ENCODE data around the gene CAPRIN1.

The CAPRIN1 gene

DNA sequence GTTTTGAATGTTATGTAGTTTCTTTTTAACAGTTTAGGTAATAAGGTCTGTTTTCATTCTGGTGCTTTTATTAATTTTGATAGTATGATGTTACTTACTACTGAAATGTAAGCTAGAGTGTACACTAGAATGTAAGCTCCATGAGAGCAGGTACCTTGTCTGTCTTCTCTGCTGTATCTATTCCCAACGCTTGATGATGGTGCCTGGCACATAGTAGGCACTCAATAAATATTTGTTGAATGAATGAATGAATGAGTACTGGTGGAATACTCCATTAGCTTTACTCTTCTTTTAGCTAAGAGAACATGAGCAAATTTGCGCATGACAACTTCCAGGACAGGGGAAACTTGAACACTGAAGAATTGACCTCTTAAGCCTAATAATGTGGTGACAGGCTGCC, 47.3 kb downstream of the CAPRIN1 start:
- TF ChIP-seq, protein P1, sequence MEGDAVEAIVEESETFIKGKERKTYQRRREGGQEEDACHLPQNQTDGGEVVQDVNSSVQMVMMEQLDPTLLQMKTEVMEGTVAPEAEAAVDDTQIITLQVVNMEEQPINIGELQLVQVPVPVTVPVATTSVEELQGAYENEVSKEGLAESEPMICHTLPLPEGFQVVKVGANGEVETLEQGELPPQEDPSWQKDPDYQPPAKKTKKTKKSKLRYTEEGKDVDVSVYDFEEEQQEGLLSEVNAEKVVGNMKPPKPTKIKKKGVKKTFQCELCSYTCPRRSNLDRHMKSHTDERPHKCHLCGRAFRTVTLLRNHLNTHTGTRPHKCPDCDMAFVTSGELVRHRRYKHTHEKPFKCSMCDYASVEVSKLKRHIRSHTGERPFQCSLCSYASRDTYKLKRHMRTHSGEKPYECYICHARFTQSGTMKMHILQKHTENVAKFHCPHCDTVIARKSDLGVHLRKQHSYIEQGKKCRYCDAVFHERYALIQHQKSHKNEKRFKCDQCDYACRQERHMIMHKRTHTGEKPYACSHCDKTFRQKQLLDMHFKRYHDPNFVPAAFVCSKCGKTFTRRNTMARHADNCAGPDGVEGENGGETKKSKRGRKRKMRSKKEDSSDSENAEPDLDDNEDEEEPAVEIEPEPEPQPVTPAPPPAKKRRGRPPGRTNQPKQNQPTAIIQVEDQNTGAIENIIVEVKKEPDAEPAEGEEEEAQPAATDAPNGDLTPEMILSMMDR (conservative IDR thresholded peaks at IDR 0.05; ENCODE audit: low read length): no peak
- no peak for DNase-seq (ENCODE audit: low read depth)
- no peak overlapping the region for H3K4me3 ChIP-seq (ENCODE audit: low read length)

GRCh38 chr11:34104680-34105078, 53.1 kb downstream of the CAPRIN1 start:
- H3K4me3 ChIP-seq (ENCODE audit: low read length): peak overlapping the region; percentile 92
- DNase-seq (ENCODE audit: low read depth): no peak
- TF ChIP-seq, protein P1 (conservative IDR thresholded peaks at IDR 0.05; ENCODE audit: low read length): 0 out of 2 replicates have a peak, but pooled peaks have one; percentile 1

GRCh38 chr11:34105079-34105956, 53.8 kb downstream of the CAPRIN1 start, which contains the start of gene NAT10:
TSS of gene NAT10 (plus strand) at chr11:34105629. CDS start at chr11:34108226, 2,597 bp downstream.
- DNase-seq (ENCODE audit: low read depth): peak; percentile 99
- peak within 1 kb of the TSS; percentile 92 for H3K4me3 ChIP-seq (ENCODE audit: low read length)
- TF ChIP-seq, protein P1 (conservative IDR thresholded peaks at IDR 0.05; ENCODE audit: low read length): peak; percentile 19; the same call in 1 of the 2 replicates

DNA sequence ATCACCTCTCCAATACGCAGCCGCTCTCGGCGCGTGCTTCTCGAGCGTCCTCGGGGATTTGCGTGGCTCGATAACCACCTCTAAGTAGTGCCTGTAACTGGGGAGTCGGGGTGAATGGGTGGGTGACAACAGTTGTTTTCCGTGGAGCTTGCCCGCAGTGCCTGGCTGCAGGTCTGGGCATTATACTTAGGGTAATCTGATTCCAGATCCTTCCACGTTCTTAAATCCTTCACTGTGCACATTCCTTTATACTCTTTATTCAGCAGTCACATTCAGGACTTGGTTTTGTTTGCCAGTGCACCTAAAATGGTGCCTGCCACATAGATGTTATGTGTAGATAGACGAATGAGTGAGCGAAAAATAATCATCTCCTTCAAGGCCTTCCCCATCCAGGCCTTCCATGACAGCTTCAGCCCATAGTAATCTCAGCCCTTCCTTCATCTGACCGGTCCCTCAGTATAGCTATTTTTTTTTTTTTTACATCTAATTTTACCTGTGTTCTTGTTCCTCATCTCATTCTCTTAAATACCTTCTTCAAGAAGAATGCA, 54.5 kb downstream of the CAPRIN1 start:
- H3K4me3 ChIP-seq (ENCODE audit: low read length): peak overlapping the region; percentile 92
- TF ChIP-seq, protein P1 (conservative IDR thresholded peaks at IDR 0.05; ENCODE audit: low read length): no peak
- peak; percentile 13 for DNase-seq (ENCODE audit: low read depth)

DNA sequence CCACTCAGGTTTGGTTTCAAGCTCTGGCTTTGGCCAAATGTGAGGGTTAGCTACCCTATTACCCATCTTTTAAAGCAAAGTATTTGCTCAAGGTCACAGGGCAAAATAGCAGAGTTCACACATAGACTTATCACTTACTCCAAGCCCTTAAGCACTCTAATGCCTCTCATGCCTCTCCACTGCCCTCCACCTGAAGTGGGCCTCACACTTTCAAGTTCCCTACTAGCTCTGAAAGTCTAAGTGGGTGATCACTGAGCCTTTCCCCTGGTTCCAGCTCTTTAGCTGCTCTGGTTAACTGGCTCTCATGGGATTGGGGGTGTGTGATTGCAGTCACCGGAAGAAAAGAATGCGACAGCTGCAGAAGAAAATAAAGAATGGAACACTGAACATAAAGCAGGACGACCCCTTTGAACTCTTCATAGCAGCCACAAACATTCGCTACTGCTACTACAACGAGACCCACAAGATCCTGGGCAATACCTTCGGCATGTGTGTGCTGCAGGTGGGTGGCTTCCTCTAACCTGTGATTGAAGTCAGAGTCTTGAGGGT, 60.3 kb downstream of the CAPRIN1 start:
- TF ChIP-seq, protein P1 (conservative IDR thresholded peaks at IDR 0.05; ENCODE audit: low read length): no peak
- DNase-seq (ENCODE audit: low read depth): no peak
- no peak overlapping the region for H3K4me3 ChIP-seq (ENCODE audit: low read length)

DNA sequence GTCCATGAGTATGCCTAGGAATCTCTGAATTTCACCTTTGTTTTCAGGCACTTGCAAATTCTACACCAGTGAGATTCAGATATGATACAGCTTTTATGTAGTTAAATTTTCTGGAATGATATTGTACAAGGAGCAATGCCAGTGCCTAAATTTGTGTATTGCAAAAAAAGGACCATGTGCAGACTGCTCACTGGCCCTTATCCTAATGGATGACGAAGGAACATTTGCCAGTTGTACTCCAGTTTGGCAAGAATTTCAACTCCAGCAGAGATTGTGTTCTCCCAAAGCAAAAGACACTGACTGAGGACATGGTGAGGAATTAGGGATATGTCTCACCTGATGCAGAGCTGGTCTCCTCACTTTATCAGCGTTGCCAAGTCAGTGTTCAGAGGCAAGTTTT, 62.5 kb downstream of the CAPRIN1 start:
- TF ChIP-seq, protein P1 (conservative IDR thresholded peaks at IDR 0.05; ENCODE audit: low read length): no peak
- DNase-seq (ENCODE audit: low read depth): no peak
- H3K4me3 ChIP-seq (ENCODE audit: low read length): no peak overlapping the region

Data from AG10803 (cell line).